HG03439 (cell line): ENCODE measurements around the gene SEC22A.

ENCODE experiments used
- ATAC-seq: cut with Tn5 transposase; IDR thresholded peaks from one replicate; pipeline ENCODE4 v1.9.1; 2021; ENCODE audit warnings: mild to moderate bottlenecking, moderate library complexity; ENCODE audit not compliant: unreplicated experiment

SEC22A gene

DNA sequence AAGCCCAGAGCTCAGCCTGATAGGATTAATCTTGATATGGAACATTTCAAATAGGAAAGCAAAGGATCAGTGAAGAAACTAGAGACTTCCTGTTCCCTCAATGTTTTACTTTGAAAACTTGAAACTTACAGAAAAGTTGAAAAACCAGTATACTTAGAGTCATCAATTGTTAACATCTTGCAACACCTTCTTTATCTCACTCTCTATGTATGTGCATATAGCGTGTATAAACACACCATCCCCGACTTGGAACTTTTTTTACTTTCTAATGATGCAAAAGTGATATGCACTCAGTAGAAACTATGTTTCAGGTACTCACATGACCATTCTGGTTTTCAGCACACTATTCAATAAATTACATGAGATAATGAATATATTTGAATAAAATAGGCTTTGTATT, 60.5 kb downstream of the SEC22A start:
- no peak for ATAC-seq

DNA sequence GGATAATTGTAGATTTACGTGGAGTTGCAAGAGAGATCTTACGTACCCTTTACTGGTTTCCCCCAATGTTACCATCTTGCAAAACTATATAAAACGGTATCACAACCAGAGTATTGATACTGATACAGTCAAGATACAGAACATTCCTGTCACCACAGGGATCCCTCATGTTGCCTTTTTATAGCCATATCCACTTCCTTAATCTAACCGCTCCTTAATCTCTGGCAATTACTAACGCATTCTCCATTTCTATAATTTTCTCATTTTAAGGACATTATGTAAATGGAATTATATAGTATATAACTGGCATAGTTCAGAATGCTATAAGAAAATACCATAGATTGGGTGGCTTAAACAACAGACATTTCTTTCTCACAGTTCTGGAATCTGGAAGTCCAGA, 61.1 kb downstream of the SEC22A start:
- no peak for ATAC-seq

DNA sequence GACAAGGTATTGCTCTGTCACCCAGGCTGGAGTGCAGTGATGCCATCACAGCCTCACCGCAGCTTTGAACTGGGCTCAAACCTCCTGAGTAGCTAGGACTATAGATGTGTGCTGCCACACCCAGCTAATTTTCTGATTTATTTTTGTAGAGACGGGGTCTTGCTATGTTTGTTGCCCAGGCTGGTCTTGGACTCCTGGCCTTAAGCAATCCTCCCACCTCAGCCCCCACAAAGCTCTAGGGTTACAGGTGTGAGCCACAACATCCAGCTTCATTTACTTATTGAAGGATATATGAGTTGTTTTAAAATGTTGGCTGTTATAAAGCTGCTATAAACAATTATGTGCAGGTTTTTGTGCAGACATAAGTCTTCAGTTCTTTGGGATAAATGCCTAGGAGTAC, 62.2 kb downstream of the SEC22A start:
- no peak for ATAC-seq

DNA sequence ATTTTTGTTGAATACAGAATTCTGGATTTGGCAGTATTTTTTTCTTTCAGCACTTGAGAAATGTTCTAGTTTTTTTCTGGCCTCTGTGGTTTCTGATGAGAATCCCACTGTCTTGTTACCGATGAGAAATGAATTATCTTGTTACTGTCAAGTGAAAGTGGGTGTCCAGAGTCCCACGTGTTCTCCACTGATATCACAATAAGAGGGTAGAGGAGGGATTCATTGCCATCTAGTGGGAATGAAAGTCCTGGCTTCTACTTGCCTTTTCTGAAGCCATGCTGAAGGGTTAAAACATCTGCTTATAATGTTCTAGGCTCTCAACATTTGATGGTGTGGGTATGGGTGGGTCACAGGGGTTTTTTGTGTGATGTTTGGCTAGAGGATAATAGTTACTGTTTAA, 66.1 kb downstream of the SEC22A start:
- ATAC-seq, result no peak

DNA sequence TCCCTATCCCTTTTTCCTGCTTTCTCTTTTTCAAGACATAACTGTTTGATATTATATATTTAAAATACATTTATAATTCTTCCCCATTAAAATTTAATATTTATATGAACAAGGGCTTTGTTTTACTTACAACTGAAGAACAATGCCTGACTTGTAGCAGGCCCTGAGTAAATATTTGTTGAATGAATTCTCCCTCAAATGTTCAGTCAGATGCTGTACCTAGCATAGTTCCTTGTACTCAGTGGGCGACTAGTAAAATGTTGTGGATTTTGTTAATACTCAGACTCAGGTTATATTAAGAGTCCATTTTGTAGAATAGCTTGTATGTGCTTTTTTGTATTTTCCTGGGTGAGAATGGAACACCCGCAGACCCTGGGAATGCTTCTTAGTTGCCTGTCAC, 69.1 kb downstream of the SEC22A start:
- ATAC-seq, result no peak

DNA sequence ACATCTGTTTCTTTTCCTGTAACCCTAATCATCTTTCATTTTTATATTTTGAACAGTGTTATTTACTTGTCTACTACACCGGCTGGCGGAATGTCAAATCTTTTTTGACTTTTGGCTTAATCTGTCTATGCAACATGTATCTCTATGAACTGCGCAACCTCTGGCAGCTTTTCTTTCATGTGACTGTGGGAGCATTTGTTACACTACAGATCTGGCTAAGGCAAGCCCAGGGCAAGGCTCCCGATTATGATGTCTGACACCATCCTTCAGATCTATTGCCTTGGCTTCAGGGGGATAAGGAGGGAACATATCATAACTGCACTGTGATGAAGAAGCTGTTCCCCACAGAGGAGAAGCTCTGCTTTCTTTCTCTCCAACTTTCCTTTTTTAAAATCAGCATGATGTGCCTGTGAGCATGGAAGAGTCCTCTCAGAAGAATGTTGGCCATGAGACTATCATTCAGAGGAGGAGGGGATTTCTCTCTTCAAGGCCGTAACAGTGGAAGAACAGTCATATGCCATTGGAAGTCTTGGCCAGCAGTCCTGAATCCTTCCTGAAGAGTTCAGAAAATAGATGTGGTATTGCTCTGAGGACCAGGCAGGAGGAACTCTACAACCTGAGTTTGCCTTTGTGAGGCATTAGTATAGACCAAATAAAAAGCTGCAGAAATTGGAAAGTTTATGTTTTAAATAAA, 69.9 kb downstream of the SEC22A start:
- ATAC-seq, result no peak

DNA sequence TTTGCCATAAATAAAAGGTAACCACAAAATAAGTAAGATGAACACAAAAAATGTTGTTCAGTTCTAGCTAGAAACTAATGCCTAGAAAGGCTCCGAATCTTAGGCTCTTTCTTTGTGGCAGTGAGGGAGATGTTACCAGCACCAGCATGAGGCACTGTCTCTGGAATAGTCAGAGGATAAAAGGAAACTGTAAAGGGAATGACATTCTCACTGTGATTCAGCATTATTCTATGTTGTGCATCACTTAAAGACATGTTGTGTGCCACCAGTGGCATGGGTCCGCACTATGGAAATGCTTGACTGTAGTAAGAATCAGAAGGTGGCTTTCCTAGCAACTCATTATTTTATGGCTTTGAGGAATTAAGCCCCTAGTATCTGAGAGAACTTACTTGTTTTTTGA, 70.8 kb downstream of the SEC22A start:
- no peak for ATAC-seq

DNA sequence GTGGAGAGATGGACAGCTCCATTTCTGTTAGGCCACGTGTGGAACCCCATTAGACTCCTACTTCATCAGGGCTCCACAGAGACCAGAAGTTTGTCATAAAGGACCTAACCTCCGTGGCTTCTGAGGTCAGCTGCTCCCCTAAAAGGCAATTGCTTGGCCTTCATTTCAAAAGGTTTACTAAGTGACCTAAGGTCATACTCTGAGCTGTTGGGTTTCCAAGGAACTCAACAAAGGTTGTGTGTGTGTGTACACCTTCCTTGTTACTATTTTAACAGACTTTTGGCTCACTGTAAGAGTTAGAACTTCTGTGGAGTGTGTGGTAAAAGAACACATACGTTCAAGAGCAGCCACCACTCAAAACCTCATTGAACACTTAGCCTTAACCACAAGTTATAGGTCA, 73.9 kb downstream of the SEC22A start:
- ATAC-seq, result no peak

DNA sequence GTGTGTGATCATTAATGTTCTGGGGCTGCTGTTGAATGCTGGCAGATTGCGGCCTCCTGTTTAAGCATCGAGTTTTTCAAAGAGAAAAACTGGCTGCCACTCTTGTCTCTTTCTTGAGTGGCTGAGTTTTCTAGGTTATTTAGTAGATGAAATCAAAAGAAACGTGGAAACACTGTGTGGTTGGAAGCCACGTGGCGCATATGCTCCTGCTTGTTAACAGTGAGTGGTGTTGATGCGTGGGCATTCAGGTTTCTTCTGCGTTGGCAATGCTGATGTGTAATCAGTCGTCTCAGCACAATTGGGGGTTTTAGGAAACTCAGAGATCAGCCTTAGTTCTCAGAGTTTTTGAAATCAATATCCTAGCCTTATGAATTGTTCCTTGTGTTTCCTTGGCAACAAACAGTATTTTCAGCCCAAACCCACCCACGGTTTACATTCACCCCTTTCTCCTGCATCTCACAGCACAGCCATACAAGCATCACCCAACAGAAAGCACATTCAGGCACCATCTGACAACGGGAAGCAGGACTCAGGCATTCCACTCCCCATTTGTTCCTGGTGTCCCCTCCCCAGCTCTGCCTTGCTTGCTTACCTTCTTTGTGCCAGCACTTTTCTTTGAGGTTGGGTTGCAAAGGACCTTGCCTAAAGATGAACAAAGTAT, 74.7 kb downstream of the SEC22A start:
- no peak for ATAC-seq

DNA sequence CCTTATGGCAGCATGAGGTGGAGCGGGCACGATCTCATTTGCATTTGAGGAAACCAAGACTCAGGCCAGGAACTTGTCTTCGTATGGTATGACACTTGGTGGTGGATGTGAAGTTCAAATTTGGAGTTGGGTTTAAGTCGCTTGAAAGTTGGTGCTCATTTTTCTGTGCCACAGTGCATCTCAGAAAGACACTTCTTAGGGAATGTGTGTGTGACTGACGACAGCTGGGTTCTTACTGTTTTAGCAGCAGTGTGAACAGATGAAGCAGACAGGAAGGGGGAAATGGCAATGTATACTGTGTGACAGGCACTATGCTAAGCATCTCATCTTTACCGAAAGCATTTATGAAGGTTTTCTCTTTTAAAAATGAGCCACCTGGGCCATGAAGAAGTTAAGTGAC, 75.4 kb downstream of the SEC22A start:
- no peak for ATAC-seq

DNA sequence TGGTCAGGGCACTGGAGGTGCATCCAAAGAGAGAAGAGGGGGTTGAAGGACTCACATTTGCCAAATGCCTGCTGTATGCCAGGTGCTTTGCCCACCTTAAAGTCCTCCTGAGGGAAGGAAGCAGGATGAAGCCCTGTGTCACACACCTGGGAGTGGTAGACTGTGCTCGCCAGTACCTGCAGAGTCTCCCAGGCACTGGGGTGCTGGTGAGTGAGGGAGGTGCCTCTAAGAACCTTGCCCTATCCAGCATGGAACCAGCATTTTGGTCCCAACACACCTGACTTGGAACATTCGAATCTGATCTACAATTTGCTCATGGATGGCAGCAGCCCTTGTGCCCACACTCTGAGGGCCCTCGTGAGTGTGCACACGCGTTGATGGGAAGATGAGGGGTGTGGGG, 76.7 kb downstream of the SEC22A start:
- no peak for ATAC-seq

DNA sequence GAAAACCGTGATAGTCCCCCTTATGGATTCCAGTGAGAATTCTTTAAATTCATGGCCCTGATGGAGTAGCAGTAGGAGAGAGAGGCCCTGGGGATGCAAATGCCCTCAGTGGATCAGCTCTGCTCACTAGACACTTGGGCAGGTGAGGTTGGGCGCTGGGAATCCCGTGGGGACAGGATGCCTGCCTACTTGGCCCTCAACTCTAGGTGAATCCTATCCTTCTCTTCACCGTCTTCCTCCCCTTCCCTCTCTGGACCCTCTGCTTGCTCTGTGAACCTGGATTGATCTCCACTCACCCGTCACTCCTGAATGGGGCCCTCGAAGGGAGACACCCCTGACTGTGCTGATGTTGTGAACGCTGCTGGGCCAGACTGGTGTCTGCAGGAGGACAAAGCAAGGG, 77.4 kb downstream of the SEC22A start:
- ATAC-seq, result no peak

DNA sequence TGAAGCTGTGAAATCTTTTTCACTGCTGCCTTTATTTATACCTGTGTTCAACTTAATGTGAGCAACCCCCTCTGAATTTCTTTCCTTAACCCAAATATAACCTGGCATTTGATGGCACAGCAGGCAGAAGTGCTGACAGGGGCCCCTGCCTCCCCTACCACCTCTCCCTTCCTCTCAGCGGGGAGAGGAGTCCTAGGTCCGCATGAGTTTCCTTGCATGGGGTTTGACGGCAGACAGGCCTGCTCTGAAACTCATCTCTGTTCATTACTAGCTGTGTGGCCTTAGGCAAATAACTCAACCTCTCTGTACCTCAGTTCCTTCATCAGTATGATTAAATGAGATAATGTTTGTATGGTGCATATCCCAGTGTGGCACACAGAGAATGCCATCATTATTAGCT, 79.7 kb downstream of the SEC22A start:
- ATAC-seq, result no peak

DNA sequence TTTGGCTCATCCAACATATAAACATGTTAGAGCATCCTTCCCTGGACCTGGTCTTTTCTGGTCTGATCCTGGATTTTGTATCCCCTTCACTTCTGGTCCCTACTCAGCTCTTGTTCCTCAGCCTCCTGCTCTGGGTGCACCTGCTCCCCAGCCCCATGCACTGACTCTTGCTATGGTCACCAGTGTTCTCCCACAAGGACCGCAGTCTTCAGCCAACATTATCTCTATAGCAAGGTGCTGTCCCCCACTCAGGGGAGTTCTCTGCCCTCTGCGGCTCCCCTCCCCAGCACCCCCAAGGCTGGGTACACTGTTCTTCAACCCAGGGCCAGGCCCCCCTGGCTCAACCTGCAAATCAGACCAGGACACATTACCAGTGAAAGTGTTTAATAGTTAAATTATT, 80.2 kb downstream of the SEC22A start:
- no peak for ATAC-seq

DNA sequence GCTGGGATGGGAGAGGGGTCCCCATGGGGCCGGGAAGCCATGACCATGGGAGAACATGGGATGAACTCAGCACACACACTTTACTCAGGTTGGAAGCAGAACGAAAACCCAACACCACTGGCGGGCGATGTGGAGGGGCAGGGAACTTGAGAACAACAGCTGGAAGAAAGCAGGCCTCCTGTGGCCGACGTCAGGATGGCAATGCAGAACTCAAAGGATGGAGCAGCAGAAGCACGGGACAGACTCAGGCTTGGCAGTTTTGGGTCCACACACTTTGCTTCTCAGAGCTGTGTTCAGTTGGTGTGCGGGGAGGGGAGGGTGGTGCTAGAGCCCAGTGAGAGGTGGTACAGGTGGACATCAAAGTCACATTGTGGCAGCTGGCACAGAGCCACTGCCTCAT, 80.7 kb downstream of the SEC22A start:
- no peak for ATAC-seq

DNA sequence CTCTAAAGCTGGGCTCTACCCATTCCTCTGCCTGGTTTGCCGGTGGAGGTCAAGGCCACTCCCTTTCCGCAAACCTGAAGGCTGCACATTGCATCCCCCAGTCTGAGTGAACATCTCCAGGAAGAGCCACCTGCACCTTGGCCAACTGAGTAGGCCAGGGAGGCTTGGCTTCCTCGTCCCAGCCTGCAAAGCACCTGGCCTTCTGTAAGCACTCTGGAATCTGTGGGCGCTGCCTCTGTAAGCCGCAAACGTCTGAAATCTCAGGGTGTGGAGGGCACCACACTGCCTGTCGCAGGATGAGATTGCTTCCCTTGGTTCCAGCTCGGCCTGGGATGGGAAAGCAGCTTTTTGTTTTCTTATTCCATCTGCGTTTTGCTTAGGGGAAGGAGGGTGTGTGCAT, 81.3 kb downstream of the SEC22A start:
- no peak for ATAC-seq

DNA sequence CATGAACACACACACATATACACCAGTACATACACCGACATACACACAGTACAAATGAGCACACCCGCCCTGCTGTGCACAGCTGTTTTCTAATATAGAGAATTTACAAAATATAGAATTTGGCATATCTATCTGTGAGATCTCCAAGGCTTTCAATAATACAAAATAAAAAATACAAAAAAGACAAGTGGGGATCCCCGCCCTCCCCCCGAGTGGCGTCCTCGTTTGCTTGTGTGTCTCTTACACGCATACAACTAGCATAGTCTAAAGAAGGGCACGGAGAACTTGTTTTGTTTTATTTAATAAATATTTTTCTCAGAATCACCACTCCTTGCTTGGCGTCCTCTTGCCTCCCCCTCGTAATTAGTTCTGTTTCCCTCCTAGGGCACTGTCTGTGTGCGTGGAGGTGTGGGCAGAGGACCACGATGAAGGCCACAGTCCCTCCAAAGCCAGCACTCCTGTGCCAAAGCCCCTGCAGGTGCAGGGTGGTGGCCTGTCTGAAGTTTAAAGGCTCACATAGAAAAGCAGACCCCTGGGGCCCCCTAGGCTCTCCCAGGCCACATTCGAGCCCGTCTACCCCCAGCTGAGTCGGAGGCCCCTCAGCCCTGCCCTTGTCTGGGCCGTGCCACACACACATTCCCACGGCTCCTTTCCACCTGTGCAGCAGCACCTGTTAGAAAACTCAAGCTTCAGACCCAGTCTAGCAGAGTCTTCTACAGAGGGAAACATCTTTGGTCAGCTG, 82.1 kb downstream of the SEC22A start:
- no peak for ATAC-seq

DNA sequence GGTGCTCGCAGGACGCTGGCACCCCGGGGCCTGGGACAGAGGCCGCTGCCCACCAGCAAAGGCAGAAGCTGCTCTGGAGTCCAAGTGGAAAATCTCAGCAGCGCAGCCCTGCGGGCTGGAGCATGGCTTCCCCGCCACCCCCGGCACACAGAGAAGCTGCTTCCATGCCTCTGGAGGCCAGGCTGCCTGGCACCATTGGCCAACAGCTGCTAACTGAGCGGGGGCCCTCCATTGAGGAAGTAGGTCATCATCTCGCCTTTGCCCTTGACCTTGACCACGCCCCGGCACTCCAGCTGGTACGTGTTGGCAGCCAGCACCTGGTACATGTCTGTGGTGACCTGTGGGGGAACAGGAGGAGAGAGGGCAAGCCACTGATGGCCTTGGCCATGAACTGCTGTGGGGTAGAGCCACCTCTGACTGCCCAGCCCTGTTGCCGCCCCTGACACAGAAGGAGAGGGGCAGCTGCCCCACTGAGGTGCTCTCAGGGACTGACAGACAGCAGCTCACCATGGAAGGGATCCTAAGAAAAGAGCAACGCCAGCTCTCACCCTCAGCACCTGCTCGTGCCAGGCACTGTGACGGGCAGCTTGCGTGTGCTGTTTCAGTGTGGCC, 82.8 kb downstream of the SEC22A start:
- ATAC-seq, result no peak

DNA sequence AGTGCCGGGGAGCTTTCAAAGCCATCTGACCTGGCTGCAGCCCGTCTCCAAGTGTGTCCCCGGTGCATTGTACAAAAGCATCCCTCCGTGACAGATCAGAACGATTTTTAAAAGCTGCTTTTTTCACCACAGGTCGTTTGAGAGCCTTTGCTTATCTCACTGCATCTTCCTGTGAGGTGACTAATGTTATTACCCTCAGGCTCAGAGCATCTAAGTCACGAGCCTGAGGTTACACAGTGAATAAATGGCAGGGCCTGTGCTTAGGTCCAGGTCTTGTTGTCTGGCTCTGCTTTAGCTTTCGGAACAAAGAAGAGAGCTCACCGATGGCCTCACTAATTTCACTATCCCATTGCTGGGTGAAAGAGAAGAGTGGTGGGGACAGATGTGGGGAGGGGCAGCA, 83.3 kb downstream of the SEC22A start:
- no peak for ATAC-seq

DNA sequence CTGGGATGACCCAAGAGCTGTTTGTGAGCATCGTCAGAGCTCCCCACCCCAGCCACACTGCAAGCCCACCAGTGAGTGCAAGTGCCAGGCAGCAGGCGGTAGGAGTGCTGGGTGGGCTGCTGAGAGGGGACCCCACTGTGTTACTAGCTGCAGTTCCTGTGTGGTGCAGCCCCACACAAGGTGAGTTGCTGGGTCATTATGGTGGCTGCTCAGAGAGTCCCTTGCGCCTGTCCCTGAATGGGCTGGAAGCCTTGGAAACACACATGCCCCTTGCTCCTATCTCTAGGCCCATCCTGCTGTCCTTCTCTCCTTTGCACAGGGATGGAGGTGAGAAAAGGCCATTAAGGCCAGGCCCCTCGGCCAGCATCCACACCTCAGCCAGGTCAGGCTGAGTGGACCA, 83.7 kb downstream of the SEC22A start:
- no peak for ATAC-seq

DNA sequence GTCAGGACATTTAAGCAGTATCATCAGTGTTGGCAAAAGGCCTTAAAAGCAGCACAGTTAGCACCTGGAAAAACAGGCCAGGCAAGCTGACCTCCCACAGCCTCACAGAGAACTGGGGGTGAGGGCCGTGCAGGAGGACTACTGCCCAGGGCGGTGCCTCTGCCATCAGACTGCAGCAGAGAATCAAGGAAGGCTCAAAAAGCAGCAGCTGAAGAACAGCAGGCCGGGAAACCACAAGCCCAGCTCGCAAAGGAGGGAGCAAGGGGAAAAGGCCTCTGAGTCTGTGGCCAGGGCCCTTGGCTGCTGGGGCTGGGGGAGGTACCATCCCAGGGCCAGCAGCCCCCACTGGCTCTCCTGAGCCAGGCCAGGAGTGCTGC, 84.2 kb downstream of the SEC22A start:
- ATAC-seq, result no peak
